Measurements from ENCODE around the gene RPS23.
"Not testable (repeated sequence)": the region's sequence is repeated elsewhere in the genome, so short reads cannot be mapped to it uniquely, and the experiment has no call there.

RPS23 gene

DNA sequence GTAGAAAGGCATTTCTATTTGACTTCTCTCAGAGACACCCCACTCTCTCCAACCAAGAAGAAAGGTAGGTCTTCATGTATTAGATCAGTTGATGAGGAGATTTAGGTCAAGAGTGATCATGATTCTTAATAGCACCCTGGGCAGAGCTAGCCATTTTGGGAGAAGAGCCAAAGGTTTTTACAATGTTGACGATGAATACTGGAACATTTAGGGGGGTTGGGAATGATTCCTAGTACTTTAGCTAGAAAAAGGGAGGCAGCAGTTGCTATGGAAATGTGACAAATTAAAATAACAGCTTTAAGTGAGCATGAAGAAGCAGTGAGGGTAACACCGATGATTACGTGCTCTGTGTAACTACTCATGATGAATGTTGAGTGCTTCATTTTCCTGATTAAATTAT is 9.5 kb upstream of the RPS23 start:
- DNase-seq = no peak

DNA sequence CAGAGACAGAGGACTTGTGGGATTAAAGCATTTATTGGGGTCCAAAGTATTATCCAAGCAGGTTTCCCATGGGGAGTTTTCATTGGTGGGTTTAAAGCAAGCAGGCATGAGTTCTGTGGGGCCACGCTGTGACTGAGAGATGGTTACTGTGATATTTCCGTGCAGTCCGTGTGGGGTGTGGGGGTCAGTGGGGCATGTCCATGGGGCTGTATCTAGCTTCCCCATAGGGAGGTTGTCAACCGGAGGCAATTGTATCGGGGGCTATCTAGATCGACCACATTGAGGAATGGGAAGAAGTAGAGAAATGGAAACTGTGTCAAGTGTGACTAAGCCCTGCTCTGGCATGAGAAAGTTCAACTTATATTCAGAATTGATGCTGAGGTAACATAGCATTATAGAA is 7.1 kb upstream of the RPS23 start:
- DNase-seq = no peak

DNA sequence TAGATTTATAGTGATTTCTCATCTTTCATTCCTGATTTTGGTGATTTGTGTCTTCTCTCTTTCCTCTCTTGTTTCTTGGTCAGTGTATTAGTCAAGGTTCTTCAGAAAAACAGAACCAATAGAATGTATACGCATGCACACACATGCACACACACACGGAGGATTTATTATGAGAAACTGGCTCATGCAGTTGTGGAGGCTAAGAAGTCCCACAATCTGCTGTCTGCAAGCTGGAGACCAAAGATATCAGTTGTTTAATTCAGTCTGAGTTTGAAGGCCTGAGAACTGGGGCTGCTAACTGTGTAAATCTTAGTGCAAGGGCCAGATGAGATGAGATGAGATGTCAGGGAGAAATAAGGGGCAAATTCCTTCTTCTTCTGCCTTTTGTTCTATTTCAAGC is 5.7 kb upstream of the RPS23 start:
- DNase-seq = no peak

GRCh38 chr5:82278711-82279370 is 687 bp upstream of the RPS23 start:
- DNase-seq = no peak

DNA sequence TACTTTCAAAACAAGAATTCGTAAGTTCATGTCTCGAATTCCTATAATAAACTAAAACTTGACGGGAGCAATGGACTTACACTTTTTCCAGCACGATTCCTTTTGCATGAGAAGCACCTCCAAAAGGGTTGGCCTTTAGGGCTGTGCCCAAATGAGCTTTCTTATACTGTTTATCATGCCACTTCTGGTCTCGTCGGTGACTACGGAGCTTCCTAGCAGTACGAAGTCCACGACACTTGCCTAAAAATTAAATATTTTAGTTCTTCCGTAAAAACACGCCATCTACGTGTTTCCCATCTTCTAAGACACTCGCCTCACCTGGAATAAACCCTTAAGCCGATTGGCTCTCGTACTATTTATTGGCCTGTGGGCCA is 554 bp downstream of the RPS23 start:
- DNase-seq = no peak

DNA sequence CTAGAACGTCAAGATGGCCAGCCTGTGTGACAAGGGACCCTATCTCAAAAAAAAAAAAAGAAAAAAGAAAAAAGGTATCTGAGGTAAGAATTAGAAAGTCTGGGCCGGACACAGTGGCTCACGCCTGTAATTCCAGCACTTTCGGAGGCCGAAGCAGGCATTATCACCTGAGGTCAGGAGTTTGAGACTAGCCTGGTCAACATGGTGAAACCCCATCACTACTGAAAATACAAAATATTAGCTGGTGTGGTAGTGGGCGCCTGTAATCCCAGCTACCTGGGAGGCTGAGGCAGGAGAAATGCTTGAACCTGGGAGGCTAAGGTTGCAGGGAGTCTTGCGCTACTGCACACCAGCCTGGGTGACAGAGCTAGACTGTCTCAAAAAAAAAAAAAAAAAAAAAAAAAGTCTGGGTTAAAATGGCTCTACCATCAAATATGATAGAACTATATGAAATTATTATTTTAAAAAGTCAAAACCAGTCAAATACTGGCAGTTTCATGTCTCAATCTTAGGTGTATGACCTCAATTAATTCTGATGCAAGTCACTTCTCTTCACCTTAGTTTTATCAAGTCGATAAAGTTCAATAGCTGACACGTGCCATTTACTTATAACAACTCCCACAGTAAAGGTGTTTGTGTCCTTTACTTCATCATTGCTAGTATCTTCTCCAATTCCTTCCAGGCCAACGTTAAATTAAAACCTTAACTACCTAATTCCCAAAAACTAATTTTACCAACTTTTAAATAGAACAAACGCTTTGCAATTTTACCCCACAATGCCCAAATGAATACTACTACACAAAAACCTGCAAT is 1.1 kb downstream of the RPS23 start:
- no peak for DNase-seq

- no peak for DNase-seq
Observed at GRCh38 chr5:82275216-82275664, 2.9 kb downstream of the RPS23 start.

DNA sequence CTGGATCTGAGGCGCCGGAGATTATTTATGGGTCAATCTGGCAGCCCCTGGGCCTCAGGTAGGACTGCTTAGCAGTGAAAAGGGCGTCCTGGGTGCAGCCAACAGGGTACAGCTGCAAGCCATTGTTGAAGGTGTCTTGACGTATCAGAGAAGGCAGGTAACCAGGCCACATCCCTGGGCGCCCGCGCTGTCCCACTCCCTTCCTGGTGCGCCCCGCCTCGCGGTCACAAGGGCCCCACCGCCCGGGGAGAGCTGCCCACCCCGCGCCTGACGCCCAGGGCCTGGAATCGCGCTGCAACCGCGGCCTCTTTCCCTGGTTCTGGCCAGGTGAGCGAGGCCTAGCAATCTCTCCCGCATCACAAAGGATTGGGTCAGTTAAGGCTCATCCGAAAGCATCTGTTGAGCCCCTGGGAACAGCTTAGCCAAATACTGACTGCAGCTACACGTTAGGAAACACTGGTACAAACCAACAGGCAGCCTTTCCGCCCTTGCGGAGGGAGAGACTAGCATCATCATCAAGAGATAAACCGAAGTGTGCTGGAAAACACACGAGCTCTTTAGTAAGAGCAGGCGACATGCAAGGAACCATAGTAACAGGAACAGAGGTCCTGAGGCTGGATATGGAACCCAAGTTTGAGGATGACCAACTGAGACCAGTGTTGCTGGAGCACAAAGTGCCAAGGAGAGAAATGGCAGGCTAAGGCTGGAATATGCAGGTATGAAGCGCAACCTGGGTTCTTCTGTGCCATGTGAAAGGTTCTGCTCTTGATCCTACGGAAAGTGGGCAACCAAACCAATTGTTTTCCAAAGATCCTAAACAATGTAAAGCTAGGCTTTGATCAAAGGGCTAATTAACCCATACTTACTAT is 3.6 kb downstream of the RPS23 start:
- no peak for DNase-seq

- not testable (repeated sequence) for DNase-seq
Observed at GRCh38 chr5:82273426-82273825, 4.7 kb downstream of the RPS23 start.

- DNase-seq = not testable (repeated sequence)
Observed at GRCh38 chr5:82272571-82273356, 5.4 kb downstream of the RPS23 start.

DNA sequence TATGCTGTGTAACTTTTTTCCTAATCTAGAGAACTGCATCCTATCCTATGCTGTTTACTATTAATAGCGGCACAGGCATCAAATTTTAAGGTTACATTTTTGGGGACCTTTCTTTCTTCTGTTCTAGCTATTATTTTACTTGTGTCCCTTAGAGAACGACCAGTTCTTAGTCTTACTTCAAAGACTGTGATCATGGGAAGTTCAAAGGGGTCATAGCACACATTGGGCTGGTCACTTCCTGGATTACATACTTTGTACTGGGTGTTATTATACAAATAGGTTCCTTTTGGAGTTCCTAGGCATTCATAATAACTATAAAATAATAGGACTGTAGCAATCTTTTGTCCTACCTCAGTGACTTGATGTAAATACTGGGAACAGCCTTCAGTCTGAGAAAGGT is 8.8 kb downstream of the RPS23 start:
- not testable (repeated sequence) for DNase-seq

- not testable (repeated sequence) for DNase-seq
Observed at GRCh38 chr5:82267297-82267933, 10.7 kb downstream of the RPS23 start.

GRCh38 chr5:82265047-82265446 is 13.1 kb downstream of the RPS23 start:
- DNase-seq = no peak

- peak; percentile 19 for DNase-seq
Observed at GRCh38 chr5:82259172-82259800, 18.9 kb downstream of the RPS23 start.

DNA sequence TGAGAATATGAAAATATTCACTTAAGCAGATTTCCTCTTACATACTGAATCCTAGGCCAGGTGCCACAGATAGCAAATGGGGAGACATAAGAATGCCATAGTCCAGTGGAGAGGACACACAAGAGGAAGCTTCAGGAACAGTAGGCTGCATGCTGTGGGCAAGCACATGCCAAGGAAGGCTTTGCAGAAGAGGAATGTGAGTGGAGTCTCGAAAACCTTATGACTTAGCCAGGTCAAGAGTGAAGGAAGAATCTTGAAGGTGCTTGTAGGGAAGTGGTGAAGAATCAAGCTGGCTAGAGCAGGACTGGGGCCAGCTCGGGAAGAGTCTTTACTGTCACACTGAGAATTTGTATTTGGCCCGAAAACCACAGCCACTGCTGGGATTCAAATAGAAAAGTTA is 20.4 kb downstream of the RPS23 start:
- DNase-seq = no peak

- no peak for DNase-seq
Observed at GRCh38 chr5:82257247-82257646, 20.9 kb downstream of the RPS23 start.

DNA sequence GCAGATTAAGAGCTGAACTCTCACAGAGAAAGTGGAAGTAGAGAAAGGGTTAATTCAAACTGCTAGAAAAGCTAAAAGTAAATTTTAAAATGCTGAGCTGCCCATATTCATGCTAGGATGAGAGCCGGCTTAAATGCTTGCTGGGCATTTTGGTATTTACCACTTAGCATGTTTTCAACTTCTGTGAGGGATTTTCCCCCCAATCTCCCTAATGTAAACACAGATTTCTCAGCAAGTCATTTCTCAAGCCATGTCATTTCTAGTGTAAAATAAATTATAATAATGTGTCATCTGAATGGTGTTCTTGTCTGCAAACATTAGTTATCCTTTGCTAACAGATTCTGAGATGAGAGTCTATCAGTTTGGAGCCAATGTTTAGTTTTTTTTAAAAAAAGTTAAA is 22.3 kb downstream of the RPS23 start:
- no peak for DNase-seq

- no peak for DNase-seq
Observed at GRCh38 chr5:82252744-82253143, 25.4 kb downstream of the RPS23 start.

- no peak for DNase-seq
Observed at GRCh38 chr5:82246960-82247574, 31.1 kb downstream of the RPS23 start.

- DNase-seq = no peak
Observed at GRCh38 chr5:82244854-82245635, 33.1 kb downstream of the RPS23 start.

All from NCI-H446 treated with DMSO at 0.1 percent for 48 hours (cell line).